MM.1S (cell line): Measurements from ENCODE around the gene ELFN1.

ENCODE experiments used
- DNase-seq: peaks from one replicate; pipeline ENCODE4 v3.0.0-alpha.2; 2015
- H2AFZ ChIP-seq: fragments of 300-600 bp; sonication (generic); 2 replicates; pipeline ENCODE4 v1.6.0; 2016; ENCODE audit warnings: antibody characterized with exemption, low read length
- H3F3A ChIP-seq: fragments of 300-600 bp; sonication (generic); 2 replicates; pipeline ENCODE4 v1.6.1; 2016; ENCODE audit warnings: mild to moderate bottlenecking, antibody characterized with exemption, low read length, moderate library complexity, mixed read lengths; ENCODE audit not compliant: insufficient read depth
- H3K27ac ChIP-seq: fragments of 300-600 bp; sonication (generic); 2 replicates; pipeline ENCODE4 v1.5.1; 2016; ENCODE audit warnings: mild to moderate bottlenecking, low read length
- H3K27me3 ChIP-seq: fragments of 300-600 bp; sonication (generic); replicated peaks from 2 replicates; pipeline ENCODE4 v1.6.0; 2016; ENCODE audit warnings: low read length; ENCODE audit not compliant: insufficient read depth
- H3K36me3 ChIP-seq: fragments of 300-600 bp; sonication (generic); replicated peaks from 2 replicates; pipeline ENCODE4 v1.6.1; 2016; ENCODE audit warnings: mild to moderate bottlenecking, low read length, mixed read lengths; ENCODE audit not compliant: insufficient read depth
- H3K4me1 ChIP-seq: fragments of 300-600 bp; sonication (generic); 2 replicates; pipeline ENCODE4 v1.6.1; 2016; ENCODE audit warnings: low read length, mixed read lengths
- H3K4me2 ChIP-seq: fragments of 300-600 bp; sonication (generic); 2 replicates; pipeline ENCODE4 v1.6.0; 2016; ENCODE audit warnings: low read depth, low read length
- H3K4me3 ChIP-seq: fragments of 300-600 bp; sonication (generic); 2 replicates; pipeline ENCODE4 v1.5.1; 2016; ENCODE audit warnings: low read length, mixed read lengths
- H3K79me2 ChIP-seq: fragments of 300-600 bp; sonication (generic); 2 replicates; pipeline ENCODE4 v1.6.1; 2016; ENCODE audit warnings: mixed run types, low read length, mixed read lengths
- H3K9ac ChIP-seq: fragments of 300-600 bp; sonication (generic); 2 replicates; pipeline ENCODE4 v1.6.1; 2016; ENCODE audit warnings: low read length, mixed read lengths
- H3K9me2 ChIP-seq: fragments of 300-600 bp; sonication (generic); replicated peaks from 2 replicates; pipeline ENCODE4 v1.6.1; 2016; ENCODE audit warnings: mild to moderate bottlenecking, low read length, mixed read lengths; ENCODE audit not compliant: insufficient read depth
- H3K9me3 ChIP-seq: fragments of 300-600 bp; sonication (generic); replicated peaks from 2 replicates; pipeline ENCODE4 v1.6.1; 2016; ENCODE audit warnings: mild to moderate bottlenecking, low read length, mixed read lengths; ENCODE audit not compliant: insufficient read depth
- H4K20me1 ChIP-seq: fragments of 300-600 bp; sonication (generic); 2 replicates; pipeline ENCODE4 v1.6.1; 2016; ENCODE audit warnings: mild to moderate bottlenecking, low read length, moderate library complexity, mixed read lengths; ENCODE audit not compliant: insufficient read depth
- CTCF ChIP-seq: fragments of 300-600 bp; sonication (generic); IDR thresholded peaks from 2 replicates; pipeline ENCODE4 v1.5.1; 2016; ENCODE audit warnings: antibody characterized with exemption, low read length, mixed read lengths
- EZH2 ChIP-seq: fragments of 300-600 bp; sonication (generic); optimal IDR thresholded peaks from 2 replicates; pipeline ENCODE3; 2017; ENCODE audit warnings: low read depth, mild to moderate bottlenecking, antibody characterized with exemption, low read length, mixed read lengths
- EZH2phosphoT487 ChIP-seq: fragments of 300-600 bp; sonication (generic); IDR thresholded peaks from 2 replicates; pipeline ENCODE4 v1.6.1; 2018; ENCODE audit warnings: antibody characterized with exemption, low read length

Gene ELFN1

GRCh38 chr7:1645476-1645875, 24.6 kb upstream of the ELFN1 start:
- Histone ChIP-seq H3K9ac (no peak overlapping the region), H3K4me3 (no peak overlapping the region), H4K20me1 (no peaks in the 10 kb centered on the region), H3K9me2 (no peaks in the 10 kb centered on the region), H3K4me2 (no peak overlapping the region), H3K79me2 (no peaks in the 10 kb centered on the region), H3K4me1 (no peaks in the 10 kb centered on the region), H3K36me3 (no peaks in the 10 kb centered on the region), H3F3A (no peaks in the 10 kb centered on the region), H3K9me3 (no peaks in the 10 kb centered on the region), H3K27me3 (peaks cover 84% of the 10 kb centered on the region), H2AFZ (no peak overlapping the region), H3K27ac (no peak overlapping the region)
- no peak for DNase-seq
- no peak for TF ChIP-seq EZH2phosphoT487
- no peak for TF ChIP-seq CTCF
- no peak for TF ChIP-seq EZH2

DNA sequence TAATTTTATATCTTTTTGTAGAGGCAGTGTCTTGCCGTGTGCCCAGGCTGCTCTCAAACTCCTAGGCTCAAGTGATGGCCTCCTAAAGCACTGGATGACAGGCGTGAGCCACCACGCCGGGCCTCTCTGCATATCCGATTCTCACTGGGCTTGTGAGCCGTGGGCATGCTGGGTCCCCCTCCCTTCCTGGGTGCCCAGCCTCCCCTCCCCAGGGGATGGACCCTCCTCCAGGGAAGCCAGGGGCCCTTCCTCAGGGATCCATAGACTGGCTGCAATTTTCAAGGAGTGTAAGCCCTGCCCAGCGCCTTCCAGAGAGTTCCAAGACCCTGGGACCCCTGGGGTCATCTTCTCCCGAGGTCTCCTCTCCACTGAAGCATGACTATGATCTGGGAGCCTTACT, 23.7 kb upstream of the ELFN1 start:
- no peak for DNase-seq
- TF ChIP-seq EZH2phosphoT487: no peak
- TF ChIP-seq CTCF: no peak
- no peak for TF ChIP-seq EZH2
- H2AFZ ChIP-seq: no peak overlapping the region
- H3K27ac ChIP-seq: no peak overlapping the region
- no peak overlapping the region for H3K9ac ChIP-seq
- H3K9me2 ChIP-seq: no peaks in the 10 kb centered on the region
- no peaks in the 10 kb centered on the region for H3K79me2 ChIP-seq
- H3F3A ChIP-seq: no peaks in the 10 kb centered on the region
- H3K27me3 ChIP-seq: peaks cover 91% of the 10 kb centered on the region
- no peaks in the 10 kb centered on the region for H4K20me1 ChIP-seq
- H3K36me3 ChIP-seq: no peaks in the 10 kb centered on the region
- no peak overlapping the region for H3K4me2 ChIP-seq
- H3K4me3 ChIP-seq: no peak overlapping the region
- no peaks in the 10 kb centered on the region for H3K9me3 ChIP-seq
- no peaks in the 10 kb centered on the region for H3K4me1 ChIP-seq

DNA sequence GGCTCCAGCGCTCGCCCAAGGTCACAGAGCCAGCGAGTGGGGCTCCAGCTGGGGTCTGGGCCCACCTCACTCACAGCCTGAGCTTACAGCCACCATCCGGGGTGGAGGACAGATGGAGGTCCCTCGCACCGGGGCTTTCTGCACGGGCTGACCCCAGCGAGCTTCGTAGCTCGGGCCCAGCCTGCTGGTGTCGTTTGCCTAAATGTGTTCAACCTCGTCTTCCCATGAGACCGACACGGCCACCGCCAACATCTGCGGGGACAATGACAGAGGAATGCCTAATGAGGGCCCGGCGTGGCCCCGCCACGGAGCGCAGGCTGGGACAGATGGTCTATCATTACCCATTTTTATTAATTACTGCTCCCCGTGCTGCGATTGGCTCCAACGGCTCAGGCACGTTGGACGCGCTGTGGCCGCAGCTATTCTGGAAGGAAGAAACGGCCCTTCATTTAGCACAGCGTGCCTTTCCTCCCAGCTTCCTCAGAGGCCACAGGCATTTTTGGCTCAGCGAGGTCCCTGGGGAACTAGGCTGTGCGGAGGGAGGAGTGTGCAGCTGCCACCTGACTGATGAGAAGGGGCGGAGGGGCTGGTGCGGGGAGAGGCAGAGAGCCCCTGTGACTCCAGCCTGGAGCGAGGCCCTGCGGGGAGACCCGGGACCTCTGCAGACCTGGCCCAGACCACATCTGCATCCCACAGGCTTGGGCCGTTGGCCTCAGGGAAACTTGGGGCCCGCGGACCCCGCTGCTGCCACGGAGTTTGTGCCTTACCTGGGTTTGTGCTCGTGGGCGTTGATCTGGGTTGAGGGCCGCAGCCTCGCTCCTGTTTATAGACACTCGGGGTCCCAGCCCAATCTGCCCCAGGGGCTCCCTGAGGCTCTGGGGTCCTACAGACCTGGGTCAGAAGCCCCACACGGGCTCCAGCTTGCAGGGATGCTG, 22.9 kb upstream of the ELFN1 start:
- H3K9me2 ChIP-seq: no peaks in the 10 kb centered on the region
- no peak overlapping the region for H2AFZ ChIP-seq
- no peaks in the 10 kb centered on the region for H3F3A ChIP-seq
- no peak overlapping the region for H3K4me2 ChIP-seq
- no peaks in the 10 kb centered on the region for H3K79me2 ChIP-seq
- H3K36me3 ChIP-seq: no peaks in the 10 kb centered on the region
- no peak overlapping the region for H3K27ac ChIP-seq
- no peak for TF ChIP-seq EZH2
- TF ChIP-seq EZH2phosphoT487: no peak
- TF ChIP-seq CTCF: no peak
- H3K9me3 ChIP-seq: no peaks in the 10 kb centered on the region
- no peak overlapping the region for H3K9ac ChIP-seq
- DNase-seq: no peak
- no peaks in the 10 kb centered on the region for H3K4me1 ChIP-seq
- H4K20me1 ChIP-seq: no peaks in the 10 kb centered on the region
- peaks cover 91% of the 10 kb centered on the region for H3K27me3 ChIP-seq
- H3K4me3 ChIP-seq: no peak overlapping the region
